Thoracic aorta (tissue), 2 donors: ENCODE results near the gene PLAAT4. TPM values are rescaled to one million over a fixed set of nuclear protein-coding genes. Genes with fewer than 3 reads are reported as not detected.

ENCODE experiments used
- ATAC-seq: fragments of 150-250 bp; one replicate; pipeline ENCODE4 v1.8.0; 2017; ENCODE audit warnings: low read depth; ENCODE audit not compliant: insufficient number of reproducible peaks, low FRiP score
- DNase-seq: peaks from one replicate; pipeline ENCODE4 v3.0.0-alpha.2; 2020; ENCODE audit warnings: low spot score
- H3K27ac ChIP-seq, 2 donors: fragments of 200-600 bp; sonication (generic); 1 replicate in 1 of 2; 2 replicates in 1 of 2; pipeline ENCODE4 v1.5.1; 2016; ENCODE audit warnings: mild to moderate bottlenecking in 2 of 2, moderate library complexity in 2 of 2
- H3K27me3 ChIP-seq: fragments of 200-600 bp; sonication (generic); replicated peaks from 2 replicates; pipeline ENCODE4 v1.6.0; 2016; ENCODE audit warnings: mild to moderate bottlenecking; ENCODE audit not compliant: insufficient read depth
- H3K36me3 ChIP-seq: fragments of 200-600 bp; sonication (generic); one replicate; pipeline ENCODE4 v1.5.1; 2016
- H3K4me1 ChIP-seq, 2 donors: fragments of 200-600 bp; sonication (generic); 1 replicate in 1 of 2; 2 replicates in 1 of 2; pipeline versions ENCODE4 v1.5.1 to v1.6.0; 2016; ENCODE audit warnings: low read depth in 2 of 2, mild to moderate bottlenecking in 1 of 2; ENCODE audit not compliant: control insufficient read depth in 1 of 2
- H3K4me3 ChIP-seq: fragments of 200-600 bp; sonication (generic); 2 replicates; pipeline ENCODE4 v1.5.1; 2016; ENCODE audit warnings: mild to moderate bottlenecking
- H3K9me3 ChIP-seq: fragments of 200-600 bp; sonication (generic); 2 replicates; pipeline ENCODE4 v1.5.1; 2016
- CTCF ChIP-seq: fragments of 200-600 bp; sonication (generic); IDR thresholded peaks from one replicate; pipeline ENCODE4 v1.5.1; 2019; ENCODE audit warnings: antibody characterized with exemption
- total RNA-seq, 2 donors: library from RNA; depleted of rRNA; stranded (reverse); fragments of >200 nt; gene quantifications; one replicate each; pipeline versions ENCODE4 v1.1.0 to v1.2.3, GENCODE V29; 2016

The PLAAT4 gene
- 10 to 100 TPM; 19.2 to 20.4 TPM for total RNA-seq

GRCh38 chr11:63536669-63537292 lies at the start of gene PLAAT4:
Gene PLAAT4 (plus strand): TSS chr11:63536808. CDS start chr11:63536869, 61 bp downstream.
- DNase-seq: no peak
- TF ChIP-seq CTCF: no peak
- H3K4me1 ChIP-seq: peaks cover 18 to 42% of the 10 kb centered on the region in 2 donors

GRCh38 chr11:63488789-63489188 lies 47.8 kb upstream of the PLAAT4 start:
- H3K27ac ChIP-seq: no peak overlapping the region
- H3K36me3 ChIP-seq: no peaks in the 10 kb centered on the region
- no peak overlapping the region for H3K4me3 ChIP-seq
- H3K4me1 ChIP-seq: peaks cover 6 to 13% of the 10 kb centered on the region in 2 donors
- H3K9me3 ChIP-seq: peaks cover 9% of the 10 kb centered on the region
- DNase-seq: no peak
- TF ChIP-seq CTCF: no peak
- no peak for ATAC-seq
- no peaks in the 10 kb centered on the region for H3K27me3 ChIP-seq

More at GRCh38 chr11:63536669-63537292, at the start of gene PLAAT4:
- ATAC-seq: no peak
- peak within 1 kb of the TSS; percentile 86 to 89 for H3K27ac ChIP-seq
- no peaks in the 10 kb centered on the region for H3K27me3 ChIP-seq
- H3K36me3 ChIP-seq: no peaks in the 10 kb centered on the region
- H3K4me3 ChIP-seq: peak within 1 kb of the TSS; percentile 74
- H3K9me3 ChIP-seq: no peaks in the 10 kb centered on the region

GRCh38 chr11:63489879-63490278 lies 46.7 kb upstream of the PLAAT4 start:
- H3K4me1 ChIP-seq: peaks cover 6 to 13% of the 10 kb centered on the region in 2 donors
- peaks cover 9% of the 10 kb centered on the region for H3K9me3 ChIP-seq
- H3K27me3 ChIP-seq: no peaks in the 10 kb centered on the region
- TF ChIP-seq CTCF: no peak
- no peak overlapping the region for H3K27ac ChIP-seq
- no peak for ATAC-seq
- no peak overlapping the region for H3K4me3 ChIP-seq
- DNase-seq: no peak
- H3K36me3 ChIP-seq: no peaks in the 10 kb centered on the region

GRCh38 chr11:63490551-63491239 lies 45.9 kb upstream of the PLAAT4 start, which contains the start of gene PLAAT5:
Gene PLAAT5 (minus strand): TSS chr11:63491167. CDS start chr11:63491034, 133 bp downstream.
- peaks cover 4% of the 10 kb centered on the region for H3K9me3 ChIP-seq
- DNase-seq (no peak), ATAC-seq (no peak)
- H3K4me3 ChIP-seq: peak within 1 kb of the TSS; percentile 76
- H3K27me3 ChIP-seq: no peaks in the 10 kb centered on the region
- H3K36me3 ChIP-seq: no peaks in the 10 kb centered on the region
- peaks cover 6 to 13% of the 10 kb centered on the region in 2 donors for H3K4me1 ChIP-seq
- no peak for TF ChIP-seq CTCF
- peak within 1 kb of the TSS in 1 of 2 donors; percentile 56 for H3K27ac ChIP-seq

GRCh38 chr11:63491240-63491587 lies 45.4 kb upstream of the PLAAT4 start:
- ATAC-seq: no peak
- peaks cover 6 to 13% of the 10 kb centered on the region in 2 donors for H3K4me1 ChIP-seq
- no peaks in the 10 kb centered on the region for H3K27me3 ChIP-seq
- peak overlapping the region in 1 of 2 donors; percentile 56 for H3K27ac ChIP-seq
- DNase-seq: no peak
- no peaks in the 10 kb centered on the region for H3K36me3 ChIP-seq
- no peak for TF ChIP-seq CTCF
- H3K9me3 ChIP-seq: no peaks in the 10 kb centered on the region
- peak overlapping the region; percentile 76 for H3K4me3 ChIP-seq
